SK-N-SH treated with all-trans-retinoic acid at 6 μM for 48 hours (cell line): Measurements from ENCODE around the gene RBMS3.

Experiments
- ESRRG ChIP-seq: fragments of 250-450 bp; sonication (Bioruptor Pico); IDR thresholded peaks from 2 replicates; pipeline ENCODE4 v1.6.1; 2021; ENCODE audit warnings: mild to moderate bottlenecking
- RARB ChIP-seq: fragments of 250-450 bp; sonication (Bioruptor Pico); IDR thresholded peaks from 2 replicates; pipeline ENCODE4 v1.8.0; 2021; ENCODE audit warnings: mild to moderate bottlenecking, moderate library complexity
- ZNF70 ChIP-seq: fragments of 450-650 bp; formaldehyde crosslinking; IDR thresholded peaks from 2 replicates; pipeline ENCODE4 v1.5.0; 2020; ENCODE audit warnings: mild to moderate bottlenecking, moderate library complexity

- TF ChIP-seq ESRRG (CRISPR knock-in tag) (no peak), RARB (no peak), ZNF70 (no peak)
These were observed 128.5 kb downstream of the RBMS3 start for GRCh38 chr3:29409409-29409808.
